Coronary artery (tissue), 2 donors: ENCODE results near the gene SLC32A1.

Experiments used
- DNase-seq: peaks from one replicate; pipeline ENCODE4 v3.0.0-alpha.2; 2017; ENCODE audit warnings: low spot score
- H3K27ac ChIP-seq, 2 donors: fragments of 200-600 bp; sonication (generic); one replicate each; pipeline ENCODE4 v1.5.1; 2016 to 2019
- H3K4me3 ChIP-seq: fragments of 200-600 bp; sonication (generic); 2 replicates; pipeline ENCODE4 v1.5.1; 2016; ENCODE audit warnings: mild to moderate bottlenecking, moderate library complexity
- TF ChIP-seq, protein P1 (sequence below): fragments of 200-600 bp; sonication (generic); IDR thresholded peaks from one replicate; pipeline ENCODE4 v1.5.1; 2019; ENCODE audit warnings: antibody characterized with exemption

Gene SLC32A1

DNA sequence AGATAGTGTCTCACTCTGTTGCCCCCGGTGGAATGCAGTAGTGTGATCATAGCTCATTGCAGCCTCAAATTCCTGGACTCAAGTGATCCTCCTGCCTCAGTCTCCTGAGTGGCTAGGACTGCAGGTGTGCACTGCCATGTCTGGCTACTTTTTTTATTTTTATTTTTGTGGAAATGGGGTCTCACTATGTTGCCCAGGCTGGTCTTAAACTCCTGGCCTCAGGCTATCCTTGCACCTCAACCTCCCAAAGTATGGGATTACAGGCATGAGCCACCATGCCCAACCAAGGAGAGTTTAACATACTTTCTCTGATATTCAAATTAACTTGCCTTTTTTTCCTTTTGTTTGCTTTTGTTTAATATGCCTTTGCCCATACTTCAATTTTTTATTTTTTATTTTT lies 13.6 kb downstream of the SLC32A1 start:
- no peak overlapping the region for H3K27ac ChIP-seq
- no peak for DNase-seq
- H3K4me3 ChIP-seq, result no peak overlapping the region
- TF ChIP-seq, protein P1, sequence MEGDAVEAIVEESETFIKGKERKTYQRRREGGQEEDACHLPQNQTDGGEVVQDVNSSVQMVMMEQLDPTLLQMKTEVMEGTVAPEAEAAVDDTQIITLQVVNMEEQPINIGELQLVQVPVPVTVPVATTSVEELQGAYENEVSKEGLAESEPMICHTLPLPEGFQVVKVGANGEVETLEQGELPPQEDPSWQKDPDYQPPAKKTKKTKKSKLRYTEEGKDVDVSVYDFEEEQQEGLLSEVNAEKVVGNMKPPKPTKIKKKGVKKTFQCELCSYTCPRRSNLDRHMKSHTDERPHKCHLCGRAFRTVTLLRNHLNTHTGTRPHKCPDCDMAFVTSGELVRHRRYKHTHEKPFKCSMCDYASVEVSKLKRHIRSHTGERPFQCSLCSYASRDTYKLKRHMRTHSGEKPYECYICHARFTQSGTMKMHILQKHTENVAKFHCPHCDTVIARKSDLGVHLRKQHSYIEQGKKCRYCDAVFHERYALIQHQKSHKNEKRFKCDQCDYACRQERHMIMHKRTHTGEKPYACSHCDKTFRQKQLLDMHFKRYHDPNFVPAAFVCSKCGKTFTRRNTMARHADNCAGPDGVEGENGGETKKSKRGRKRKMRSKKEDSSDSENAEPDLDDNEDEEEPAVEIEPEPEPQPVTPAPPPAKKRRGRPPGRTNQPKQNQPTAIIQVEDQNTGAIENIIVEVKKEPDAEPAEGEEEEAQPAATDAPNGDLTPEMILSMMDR, result no peak

- no peak for DNase-seq
- H3K4me3 ChIP-seq, result no peak overlapping the region
- TF ChIP-seq, protein P1, result no peak
- H3K27ac ChIP-seq, result no peak overlapping the region
Observed at GRCh38 chr20:38745757-38746156, 21.5 kb downstream of the SLC32A1 start.

- Histone ChIP-seq H3K4me3 (peak overlapping the region; percentile 86), H3K27ac (peak overlapping the region; percentile 88 to 93)
- no peak for DNase-seq
- TF ChIP-seq, protein P1, result no peak
Observed at GRCh38 chr20:38747495-38748096, 23.3 kb downstream of the SLC32A1 start.

- DNase-seq, result peak; percentile 93
- H3K4me3 ChIP-seq, result peak within 1 kb of the TSS; percentile 86
- TF ChIP-seq, protein P1, result no peak
- peak within 1 kb of the TSS; percentile 88 to 93 for H3K27ac ChIP-seq
Observed at GRCh38 chr20:38748097-38748860, 24.0 kb downstream of the SLC32A1 start, which contains the start of gene ACTR5. ACTR5 (plus strand) TSS chr20:38748460; CDS start chr20:38748479, 19 bp downstream.

DNA sequence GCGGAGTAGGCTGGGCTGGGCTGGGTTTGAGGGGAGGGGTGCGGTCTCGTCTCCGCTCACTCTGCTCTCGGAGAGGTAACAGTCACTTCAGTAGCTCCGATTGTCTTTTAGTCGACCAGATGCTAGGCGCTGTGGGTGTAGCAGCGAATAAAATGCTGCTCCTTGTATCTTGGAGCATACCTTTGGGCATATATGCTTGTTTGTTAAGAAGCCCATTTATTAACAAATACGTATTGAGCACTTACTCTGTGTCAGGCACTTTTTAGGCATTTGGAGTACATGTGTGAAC lies 24.5 kb downstream of the SLC32A1 start:
- TF ChIP-seq, protein P1, result no peak
- Histone ChIP-seq H3K4me3 (peak overlapping the region; percentile 86), H3K27ac (peak overlapping the region; percentile 88 to 93)
- no peak for DNase-seq

GRCh38 chr20:38751360-38751976 lies 27.2 kb downstream of the SLC32A1 start:
- DNase-seq, result no peak
- Histone ChIP-seq H3K4me3 (no peak overlapping the region), H3K27ac (no peak overlapping the region)
- TF ChIP-seq, protein P1, result peak; percentile 45
